ENCODE results near the gene COL4A2.

The COL4A2 gene

DNA sequence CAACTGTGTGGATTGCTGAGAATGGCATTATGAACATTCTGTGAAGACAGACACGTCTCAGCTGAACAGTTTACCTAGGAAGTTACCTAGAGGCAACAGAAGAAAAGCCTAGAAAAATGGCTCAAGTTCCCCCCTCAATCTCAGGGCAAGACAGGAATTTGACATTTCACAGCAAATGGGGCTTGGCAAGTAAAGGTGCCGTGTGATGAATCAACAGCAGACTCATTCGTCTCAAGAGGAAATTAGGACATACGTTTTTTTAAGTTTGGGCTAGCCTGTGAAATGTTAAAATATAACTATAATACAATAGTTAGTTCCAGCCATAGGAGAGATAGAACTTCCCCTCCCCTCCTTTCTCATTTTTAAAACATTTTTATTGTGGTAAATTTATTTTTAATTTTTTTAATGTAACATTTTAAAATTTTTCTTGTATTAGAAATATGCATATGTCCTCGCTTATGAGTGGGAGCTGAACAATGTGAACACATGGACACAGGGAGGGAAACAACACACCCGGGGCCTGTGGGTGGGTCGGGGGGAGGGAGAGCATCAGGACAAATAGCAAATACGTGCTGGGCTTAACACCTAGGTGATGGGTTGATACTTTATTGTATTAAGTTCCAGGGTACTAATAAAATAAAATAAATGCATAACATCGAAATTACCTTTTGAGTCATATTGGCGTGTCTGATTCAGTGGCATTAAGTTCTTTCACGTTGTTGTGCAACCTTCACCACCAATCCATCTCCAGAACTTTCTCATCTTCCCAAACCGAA is 116.0 kb downstream of the COL4A2 start:
- FAIRE-seq: no peak

DNA sequence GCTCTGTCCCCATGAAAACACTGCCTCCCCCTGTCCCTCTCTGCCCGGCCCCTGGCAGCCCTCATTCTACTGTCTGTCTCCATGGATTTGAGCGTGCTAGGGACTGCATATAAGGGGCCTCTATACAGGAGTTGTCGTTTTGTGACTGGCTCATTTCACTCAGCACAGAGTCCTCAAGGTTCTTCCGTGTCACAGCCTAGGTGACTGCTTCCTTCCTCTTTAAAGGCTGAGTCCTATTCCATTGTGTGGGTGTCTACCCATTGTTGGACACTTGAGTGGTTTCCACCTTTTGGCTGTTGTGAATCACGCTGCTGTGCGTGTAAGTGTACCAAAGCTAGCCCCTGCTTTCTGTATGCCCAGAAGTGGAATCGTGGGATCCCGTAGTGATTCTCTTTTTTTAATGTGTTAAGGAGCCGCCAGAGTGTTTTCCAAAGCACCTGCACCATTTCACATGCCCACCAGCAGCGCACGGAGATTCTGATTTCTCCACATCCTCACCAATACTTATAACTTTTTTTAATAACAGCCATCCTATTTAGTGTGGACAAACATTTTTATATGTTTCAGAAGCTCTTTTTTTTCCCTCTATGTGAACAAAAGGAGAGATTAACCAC is 116.7 kb downstream of the COL4A2 start:
- FAIRE-seq: no peak

DNA sequence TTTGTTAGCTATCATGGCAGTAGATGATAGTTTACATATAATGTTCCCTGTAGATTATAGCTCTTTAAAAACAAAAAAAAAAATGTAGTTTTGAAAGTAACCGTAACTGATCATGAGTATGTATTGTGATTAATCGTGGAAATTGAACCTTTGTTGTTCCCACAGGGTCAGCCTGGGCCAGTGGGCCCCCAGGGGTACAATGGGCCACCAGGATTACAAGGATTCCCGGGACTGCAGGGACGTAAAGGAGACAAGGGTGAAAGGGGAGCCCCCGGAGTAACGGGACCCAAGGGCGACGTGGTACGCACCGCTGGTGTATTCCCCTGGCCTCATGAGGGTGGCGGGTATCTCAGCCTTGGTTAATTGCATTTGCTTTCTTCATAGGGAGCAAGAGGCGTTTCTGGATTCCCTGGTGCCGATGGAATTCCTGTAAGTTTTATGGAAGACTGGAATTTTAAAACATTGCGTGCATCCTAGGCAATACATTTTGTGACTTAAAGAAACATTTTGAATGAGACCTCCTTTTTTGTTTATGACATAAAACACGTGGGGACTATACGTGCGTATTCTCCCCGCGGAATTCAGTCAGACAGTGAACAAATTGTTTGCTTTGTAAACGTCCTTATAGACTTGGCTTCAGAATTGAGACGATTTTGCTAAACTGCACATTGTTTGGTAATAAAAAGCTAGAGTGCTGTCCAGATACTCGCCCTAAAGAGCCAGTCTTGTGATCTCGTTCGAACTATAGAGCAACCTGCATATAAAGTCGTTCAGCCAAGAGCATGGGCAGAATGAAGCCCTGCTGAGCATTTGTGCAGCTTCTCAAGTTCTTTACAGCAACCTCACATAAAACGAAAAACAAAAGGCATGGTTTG is 117.7 kb downstream of the COL4A2 start:
- FAIRE-seq: no peak

DNA sequence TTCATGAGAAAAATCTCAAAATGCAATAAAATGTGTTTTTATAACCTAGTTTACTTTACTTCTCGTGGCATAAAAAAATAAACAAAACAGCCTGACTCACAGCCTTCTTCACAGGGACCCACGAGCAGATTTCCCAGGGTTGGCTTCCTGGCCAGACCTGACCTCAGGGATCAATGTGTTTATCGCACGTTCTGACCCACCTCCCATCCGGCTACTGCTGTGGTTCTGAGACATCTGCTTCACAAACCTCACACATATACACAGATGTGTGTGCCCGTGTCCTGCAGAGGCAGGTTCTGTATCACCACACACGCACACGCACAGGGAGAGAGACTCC is 118.3 kb downstream of the COL4A2 start:
- FAIRE-seq: no peak

DNA sequence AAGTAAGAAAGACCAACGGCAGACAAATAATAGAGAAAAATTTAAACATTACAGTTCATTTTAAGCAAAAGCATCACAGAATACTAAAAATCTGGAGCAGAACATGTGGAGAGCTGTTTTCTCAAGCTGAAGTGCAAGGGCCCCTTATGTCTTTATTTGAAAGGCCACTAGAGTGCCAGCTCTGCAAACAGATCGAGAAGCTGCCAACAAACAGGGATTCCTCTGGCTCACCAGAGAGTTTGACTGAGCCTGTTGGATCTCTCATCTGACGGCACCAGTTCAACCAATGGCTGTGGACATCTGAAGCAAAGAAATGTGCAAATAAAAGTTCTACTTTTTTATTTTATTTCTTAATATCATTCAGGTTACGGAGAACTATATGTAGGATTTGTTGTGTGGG is 119.7 kb downstream of the COL4A2 start:
- no peak for FAIRE-seq

DNA sequence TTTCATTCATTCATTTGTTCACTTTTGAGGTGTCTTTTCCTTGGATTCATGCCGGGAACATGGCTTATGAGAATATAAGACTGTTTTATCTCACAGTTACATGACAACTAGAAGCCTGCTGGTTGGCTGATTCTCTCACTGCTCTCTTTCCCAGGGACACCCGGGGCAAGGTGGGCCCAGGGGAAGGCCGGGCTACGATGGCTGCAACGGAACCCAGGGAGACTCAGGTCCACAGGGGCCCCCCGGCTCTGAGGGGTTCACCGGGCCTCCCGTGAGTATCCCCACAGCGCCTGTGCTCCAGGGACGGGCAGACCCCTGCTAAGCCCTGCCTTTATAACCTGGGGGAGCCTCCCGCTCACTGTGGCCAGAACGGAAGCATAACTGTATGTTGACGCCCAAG is 121.2 kb downstream of the COL4A2 start:
- no peak for FAIRE-seq

DNA sequence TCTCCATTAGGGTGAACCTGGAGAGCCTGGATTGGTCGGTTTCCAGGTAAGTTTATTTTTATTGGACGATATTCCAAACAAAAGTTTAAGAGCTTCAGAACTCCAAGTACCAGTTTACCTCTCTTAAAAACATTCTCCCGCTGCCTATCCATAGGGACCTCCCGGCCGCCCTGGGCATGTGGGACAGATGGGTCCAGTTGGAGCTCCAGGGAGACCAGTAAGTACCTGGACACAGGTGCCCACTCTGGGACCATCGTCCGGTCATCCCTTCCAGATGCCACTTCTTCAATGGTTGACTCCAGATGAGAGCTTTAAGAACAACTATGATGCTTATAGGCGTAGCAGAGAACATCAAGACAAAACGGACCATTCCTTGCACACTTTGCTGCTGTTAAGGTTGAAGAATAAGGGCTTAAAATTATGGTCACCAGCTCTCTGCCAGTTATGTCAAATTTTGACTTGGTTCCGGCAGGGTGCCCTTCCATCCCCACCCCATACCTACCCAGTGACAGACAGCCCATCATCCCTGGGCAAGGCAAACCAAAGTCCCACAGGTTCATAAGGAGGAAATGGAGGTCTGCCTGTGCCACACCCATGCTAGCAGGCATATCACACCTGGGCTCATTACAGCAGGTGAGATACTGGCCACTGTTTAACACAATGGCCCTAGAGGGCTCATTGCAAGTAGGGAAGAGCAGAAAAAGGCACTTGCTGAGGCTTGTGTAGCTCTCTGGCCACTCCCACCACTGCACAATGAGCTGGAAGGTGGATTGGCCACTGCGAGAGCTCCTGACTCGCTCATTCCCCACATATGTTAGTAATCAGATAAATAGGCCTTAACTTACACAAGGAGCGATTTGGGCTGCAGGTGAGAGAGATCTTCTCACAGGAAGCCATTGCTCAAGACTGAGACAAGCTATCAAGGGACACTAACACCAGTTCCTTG is 123.6 kb downstream of the COL4A2 start:
- no peak for FAIRE-seq

DNA sequence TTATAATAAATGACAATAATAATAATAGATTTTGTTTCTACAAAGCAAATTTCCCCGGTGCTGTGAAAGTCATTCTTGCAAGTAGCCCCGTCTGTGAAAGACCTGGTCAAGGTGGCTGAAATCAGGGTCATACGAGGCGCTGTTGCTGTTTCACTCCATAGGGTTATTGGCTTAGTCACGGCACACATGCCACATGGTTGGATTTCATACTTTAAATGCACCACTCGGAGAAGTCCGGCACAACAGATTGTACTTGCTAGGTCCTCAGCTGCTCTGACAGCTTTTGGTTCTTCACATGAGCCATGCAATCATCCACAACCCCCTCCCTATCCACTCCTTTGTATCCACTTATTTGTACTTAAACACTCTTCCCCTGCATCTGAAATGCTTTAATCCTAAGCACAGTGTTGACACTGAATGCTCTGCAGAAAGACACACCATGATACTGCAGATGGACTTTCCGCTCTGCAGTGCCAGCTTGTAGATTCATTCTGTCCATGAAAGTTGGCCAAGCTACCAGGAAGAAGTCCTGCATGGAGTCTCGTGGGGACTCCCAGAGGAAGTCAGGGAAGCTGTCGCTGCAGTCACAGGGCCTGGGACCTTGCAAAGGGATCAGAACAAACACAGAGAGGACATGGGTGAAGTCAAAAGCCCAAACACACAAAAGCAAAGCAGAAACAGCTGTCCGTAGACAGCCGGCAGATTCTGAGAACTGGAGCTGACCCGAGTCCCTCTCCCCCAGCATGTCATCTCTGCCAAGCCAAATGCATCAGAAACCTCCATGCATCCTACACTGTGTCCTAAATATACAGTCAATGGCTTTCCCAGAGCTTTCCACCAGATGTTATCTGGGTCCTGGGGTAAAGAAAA is 124.6 kb downstream of the COL4A2 start:
- no peak for FAIRE-seq

DNA sequence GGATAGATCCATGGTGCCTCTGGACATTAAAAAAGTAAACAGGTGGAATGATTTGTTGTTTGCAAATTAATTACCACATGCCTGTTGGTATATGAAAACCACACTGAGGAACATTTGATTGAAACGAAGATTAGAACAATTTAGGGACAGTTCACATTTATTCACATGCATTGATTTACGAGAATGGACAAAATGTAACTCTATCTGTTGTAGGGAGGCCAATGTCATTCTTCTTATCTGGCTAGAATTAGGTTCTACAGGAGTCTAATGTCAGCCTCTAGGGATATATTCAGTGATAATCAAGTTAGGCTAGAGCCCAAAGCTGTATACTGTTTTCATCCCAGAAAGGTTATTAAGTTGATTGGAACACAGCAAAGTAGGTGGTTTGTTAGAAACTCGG is 125.4 kb downstream of the COL4A2 start:
- FAIRE-seq: no peak

DNA sequence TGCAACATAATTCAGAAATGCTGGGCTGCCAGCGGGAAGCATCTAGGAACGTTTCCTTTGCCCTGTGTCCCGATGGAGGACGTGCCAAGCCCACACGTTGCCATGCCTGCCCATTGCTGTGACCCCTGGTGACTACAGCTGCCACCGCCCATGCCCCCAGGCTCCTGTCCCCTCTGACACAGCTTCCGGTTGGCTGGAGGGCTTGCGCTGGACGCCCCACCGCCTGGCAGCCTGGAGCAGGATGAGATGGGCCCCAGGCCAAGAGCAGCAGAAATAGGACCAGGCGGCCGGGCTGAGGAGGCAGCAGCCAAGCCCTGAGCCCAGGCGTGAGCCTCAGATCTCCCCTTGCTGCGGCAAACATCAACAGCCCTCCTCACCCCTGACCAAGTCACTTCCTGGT is 125.9 kb downstream of the COL4A2 start:
- FAIRE-seq: no peak

DNA sequence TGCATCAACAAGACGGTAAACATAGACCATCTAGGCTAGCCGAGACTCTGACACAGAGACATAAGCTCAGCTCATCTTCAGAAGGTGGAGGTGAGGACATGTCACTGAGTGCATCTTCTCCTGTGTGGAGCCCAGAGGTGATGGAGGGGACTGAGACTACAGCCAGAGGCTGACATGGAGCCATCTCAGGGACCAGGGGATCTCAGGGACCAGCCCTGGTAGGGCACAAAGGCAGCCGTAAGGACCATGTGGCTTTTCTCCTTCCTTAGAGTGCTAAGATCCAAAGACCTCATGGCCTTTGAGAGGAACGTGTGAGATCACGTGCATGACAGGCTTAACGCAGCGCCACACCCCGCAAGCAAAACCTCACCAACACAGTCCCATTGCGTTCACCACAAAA is 127.5 kb downstream of the COL4A2 start:
- FAIRE-seq: no peak

DNA sequence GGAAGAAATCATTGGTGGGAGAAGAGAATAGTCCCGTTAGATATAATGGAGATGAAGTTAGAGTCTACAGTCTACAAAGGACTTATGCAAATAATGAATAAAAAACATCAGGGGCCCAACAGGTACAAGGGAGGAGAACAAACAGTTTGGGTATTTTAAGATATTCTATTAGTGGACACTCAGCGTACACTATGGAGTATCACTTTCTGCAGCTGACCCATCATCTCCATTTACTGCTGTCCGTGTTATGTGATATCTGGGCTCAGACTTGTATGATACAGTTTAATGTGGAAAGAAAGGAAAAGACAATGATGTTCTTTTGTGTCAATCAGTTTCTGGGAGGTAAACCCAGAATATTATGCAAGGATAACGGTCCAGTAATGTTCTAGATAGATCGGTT is 128.2 kb downstream of the COL4A2 start:
- FAIRE-seq: no peak

DNA sequence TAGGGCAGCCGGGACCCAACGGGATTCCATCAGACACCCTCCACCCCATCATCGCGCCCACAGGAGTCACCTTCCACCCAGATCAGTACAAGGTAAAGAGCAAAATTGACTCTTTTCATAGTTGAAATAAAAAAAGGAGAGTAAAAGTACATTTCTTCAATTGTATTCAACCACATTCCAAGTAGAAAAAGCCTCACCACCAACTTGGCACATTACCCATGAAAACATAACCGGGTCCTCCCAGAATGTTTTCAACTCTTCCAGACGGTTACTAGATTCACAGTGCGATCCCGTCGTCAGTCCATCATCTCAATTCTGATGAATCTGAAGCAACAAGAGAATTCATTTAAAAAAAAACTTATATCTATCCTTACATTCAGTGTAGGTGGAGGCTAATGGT is 129.2 kb downstream of the COL4A2 start:
- no peak for FAIRE-seq

DNA sequence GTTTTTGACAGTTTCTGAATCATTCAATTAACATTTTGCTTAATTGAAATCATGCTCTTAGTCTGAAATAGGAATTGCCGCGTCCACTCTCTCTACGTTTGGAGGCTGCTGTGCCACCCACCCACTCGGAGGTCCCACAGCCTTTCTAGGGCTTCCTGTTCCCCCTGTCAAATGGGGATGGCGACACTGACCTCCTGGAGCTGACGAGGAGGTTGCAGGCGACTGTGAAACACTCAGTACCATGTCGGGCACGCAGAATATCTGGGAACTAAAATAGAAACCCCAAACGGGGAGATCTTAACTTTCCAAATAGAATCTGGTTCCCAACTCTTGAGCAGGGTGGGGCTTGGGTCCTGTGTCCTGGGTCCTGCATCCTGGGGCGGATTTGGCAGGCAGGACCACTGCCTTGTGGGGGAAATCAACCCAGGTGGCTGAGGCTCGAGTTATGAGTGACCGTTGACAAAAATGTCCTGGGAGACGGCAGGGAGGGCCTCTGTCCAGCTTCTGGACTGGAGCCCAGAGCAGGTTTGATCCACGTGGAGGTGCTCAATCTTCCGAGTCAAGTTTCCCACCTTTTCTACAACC is 129.8 kb downstream of the COL4A2 start:
- no peak for FAIRE-seq

DNA sequence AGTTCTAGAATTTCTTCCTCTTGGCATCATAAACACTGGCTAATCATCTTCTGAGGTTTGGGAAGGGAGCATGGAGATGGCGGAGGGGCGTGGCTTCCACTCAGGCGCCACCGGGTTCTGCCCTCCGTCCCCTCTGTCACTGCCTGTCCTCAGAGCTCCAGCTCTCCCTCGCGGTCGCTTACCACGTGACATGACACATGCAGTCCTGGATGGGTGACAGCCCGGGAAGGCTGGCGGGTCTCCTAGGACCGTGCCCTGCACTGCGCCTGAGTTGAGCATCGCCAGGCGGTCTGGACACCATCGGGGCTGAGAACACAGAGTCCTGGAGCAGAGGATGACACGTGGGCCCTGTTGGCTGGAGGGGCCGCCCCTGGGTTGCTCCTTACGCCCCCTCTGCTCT is 131.1 kb downstream of the COL4A2 start:
- no peak for FAIRE-seq

DNA sequence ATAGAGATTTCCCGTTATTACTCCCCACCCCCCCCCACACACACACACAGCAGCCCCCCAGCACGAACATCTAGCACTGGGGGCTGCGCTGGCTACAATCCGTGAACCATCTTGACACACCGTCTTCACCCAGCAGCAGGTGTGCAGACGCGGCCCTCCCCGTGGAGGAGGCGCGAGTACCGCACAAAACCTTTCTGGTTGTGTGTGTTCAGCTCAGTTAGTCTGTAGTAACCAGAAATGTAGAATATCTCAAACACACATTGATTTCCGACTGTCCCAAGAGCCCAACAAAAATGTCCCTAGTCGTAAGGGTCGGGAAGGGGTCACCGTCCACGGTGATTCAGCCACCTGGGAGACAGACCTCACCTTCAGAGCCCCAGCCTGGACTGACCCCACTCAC is 131.7 kb downstream of the COL4A2 start:
- FAIRE-seq: no peak

DNA sequence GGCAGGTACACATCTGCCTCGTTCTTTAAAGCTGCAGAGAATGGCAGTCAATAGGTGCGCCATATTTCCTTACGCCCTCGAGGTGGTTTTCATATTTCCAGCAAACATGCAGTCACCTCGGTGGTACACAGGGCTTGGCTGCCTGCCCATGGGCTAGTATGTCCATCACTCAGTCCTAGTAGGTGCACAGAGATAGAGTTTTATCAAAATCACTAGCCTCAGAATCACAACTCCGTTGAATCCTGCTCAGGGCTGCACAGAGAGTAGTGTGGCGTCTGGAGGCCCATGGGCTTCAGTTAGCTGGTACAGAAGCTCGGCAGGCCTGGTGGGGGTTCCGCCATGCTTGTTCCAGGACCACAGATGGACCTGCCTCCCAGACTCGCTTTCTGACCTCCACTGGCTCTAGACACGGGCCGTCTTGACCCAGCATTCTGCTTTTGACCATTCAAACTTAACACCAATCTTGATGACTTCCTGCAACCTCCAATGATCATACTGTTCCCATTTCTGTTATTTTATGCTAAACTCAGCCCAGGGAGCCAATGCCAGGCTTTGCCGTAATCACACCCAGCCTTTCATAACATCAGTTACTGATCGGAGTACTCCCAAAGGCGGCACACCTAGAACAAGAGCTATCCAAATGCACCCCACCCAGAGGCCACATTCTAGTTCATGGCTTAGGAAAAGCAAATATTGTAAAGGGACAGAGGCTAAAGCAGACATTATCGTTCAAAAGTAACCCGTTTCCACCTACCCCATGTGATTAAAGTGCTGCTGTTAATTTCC is 134.1 kb downstream of the COL4A2 start:
- no peak for FAIRE-seq

DNA sequence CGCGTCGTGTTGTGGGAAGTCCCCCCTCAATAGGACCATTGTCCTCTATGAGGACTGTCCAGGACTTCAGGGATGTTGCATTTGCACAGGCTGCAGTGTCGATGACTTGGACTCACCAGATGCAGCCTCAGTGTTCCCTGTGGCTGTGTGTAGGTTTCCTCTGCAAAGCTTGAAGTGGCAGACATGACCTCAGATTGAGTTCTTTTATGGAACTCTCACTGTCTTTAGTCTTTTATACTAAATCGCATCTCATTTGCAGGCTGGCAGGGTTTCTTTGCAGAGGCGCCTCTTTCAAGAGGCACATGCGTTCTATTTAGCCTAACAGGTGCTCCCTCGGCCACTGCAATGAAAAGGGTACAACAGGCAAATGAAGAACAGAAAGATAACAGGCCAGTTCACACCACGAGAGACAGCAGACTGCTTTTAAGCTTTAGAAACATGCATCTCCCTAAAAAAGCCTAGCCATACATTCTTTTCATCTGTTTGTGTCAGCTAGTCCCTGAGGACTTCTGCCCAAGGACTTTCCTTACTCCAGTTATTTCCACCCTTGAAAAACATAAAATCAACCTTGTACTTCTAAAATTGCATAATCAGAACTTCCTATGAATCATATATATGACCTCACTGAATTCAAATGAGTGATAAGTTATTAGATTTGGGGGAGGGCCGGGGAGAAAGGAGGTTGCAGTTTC is 136.0 kb downstream of the COL4A2 start:
- no peak for FAIRE-seq

DNA sequence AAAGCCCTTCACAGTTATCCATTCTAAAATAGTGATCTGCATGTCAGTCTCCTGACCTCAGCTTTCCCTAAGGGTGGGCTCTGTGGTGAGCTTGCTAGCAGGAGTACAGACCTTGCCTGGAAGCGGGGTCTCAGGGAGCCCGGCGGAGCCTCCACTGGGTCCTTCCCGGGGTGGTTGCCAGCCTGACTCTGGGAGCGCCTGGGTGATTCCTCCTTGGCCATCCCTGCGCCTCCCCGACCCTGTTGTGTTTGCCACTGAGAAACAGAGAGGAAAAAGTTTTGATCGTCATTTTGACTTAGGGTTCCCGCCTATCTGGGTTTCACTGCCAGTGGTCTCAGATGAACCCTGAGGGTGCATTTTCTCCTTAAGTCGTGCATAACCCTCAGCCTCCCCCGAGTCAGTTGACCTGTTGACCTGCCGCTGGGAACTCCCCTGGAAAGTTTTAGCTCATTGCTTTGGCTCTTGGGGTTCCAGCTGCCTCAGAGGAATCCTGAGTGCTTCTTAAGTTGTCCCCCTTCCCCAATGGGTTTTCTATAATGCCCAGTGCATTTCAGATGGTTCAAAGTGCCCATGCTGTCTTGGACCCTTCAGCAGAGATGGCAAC is 136.6 kb downstream of the COL4A2 start:
- no peak for FAIRE-seq

Data from islet of Langerhans (tissue), 1 donor.